Ectodermal cell (in vitro differentiated cells): ENCODE results near the gene RNF138.
"Not testable (repeated sequence)": the region's sequence is repeated elsewhere in the genome, so short reads cannot be mapped to it uniquely, and the experiment has no call there.

Experiments
- H3K27ac ChIP-seq: 2 replicates; pipeline ENCODE4 v1.7.0; 2013; ENCODE audit warnings: mild to moderate bottlenecking, low read depth, low read length; ENCODE audit not compliant: insufficient read depth, poor library complexity, severe bottlenecking
- H3K27me3 ChIP-seq: 2 replicates; pipeline ENCODE4 v1.7.0; 2013; ENCODE audit warnings: mild to moderate bottlenecking, low read length; ENCODE audit not compliant: insufficient read depth, control insufficient read depth, poor library complexity, severe bottlenecking
- H3K36me3 ChIP-seq: one replicate; pipeline ENCODE4 v1.7.0; 2013; ENCODE audit warnings: low read length; ENCODE audit not compliant: control insufficient read depth, insufficient read depth
- H3K4me1 ChIP-seq: one replicate; pipeline ENCODE4 v1.7.0; 2013; ENCODE audit warnings: low read length; ENCODE audit not compliant: control insufficient read depth, insufficient read depth
- H3K4me3 ChIP-seq: 2 replicates; pipeline ENCODE4 v1.7.0; 2013; ENCODE audit warnings: low read depth, low read length, control low read depth; ENCODE audit not compliant: insufficient read depth
- H3K9me3 ChIP-seq: 2 replicates; pipeline ENCODE4 v1.7.0; 2013; ENCODE audit warnings: mild to moderate bottlenecking, low read length, moderate library complexity; ENCODE audit not compliant: control insufficient read depth
- WGBS, 2 experiments: methylation state at CpG; one replicate each; pipeline ENCODE4 v1.1.7; 2013; ENCODE audit warnings: missing lambda C conversion rate in 2 of 2; 5-methylcytosine and 5-hydroxymethylcytosine counted together

Gene RNF138

DNA sequence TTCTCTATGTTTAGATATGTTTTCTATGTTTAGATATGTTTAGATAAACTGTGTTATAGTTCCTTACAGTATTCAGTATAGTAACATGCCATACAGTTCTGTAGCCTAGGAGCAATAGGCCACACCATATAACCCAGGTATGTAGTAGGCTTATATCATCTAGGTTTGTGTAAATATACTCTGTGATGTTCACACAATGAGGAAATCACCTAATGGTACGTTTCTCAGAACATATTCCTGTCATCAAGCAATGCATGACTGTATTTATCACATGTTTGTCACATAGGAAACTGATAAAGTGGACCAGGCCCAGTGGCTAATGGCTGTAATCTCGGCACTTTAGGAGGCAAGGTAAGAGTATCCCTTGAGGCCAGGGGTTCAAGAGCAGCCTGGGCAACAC, 44.0 kb downstream of the RNF138 start:
- Histone ChIP-seq H3K36me3 (no peaks in the 10 kb centered on the region), H3K4me3 (no peak overlapping the region), H3K27ac (no peak overlapping the region), H3K9me3 (no peaks in the 10 kb centered on the region), H3K27me3 (no peaks in the 10 kb centered on the region), H3K4me1 (no peaks in the 10 kb centered on the region)
- WGBS, 2 experiments, result 87 to 95% methylated on average over 2 of the region's 2 CpGs

DNA sequence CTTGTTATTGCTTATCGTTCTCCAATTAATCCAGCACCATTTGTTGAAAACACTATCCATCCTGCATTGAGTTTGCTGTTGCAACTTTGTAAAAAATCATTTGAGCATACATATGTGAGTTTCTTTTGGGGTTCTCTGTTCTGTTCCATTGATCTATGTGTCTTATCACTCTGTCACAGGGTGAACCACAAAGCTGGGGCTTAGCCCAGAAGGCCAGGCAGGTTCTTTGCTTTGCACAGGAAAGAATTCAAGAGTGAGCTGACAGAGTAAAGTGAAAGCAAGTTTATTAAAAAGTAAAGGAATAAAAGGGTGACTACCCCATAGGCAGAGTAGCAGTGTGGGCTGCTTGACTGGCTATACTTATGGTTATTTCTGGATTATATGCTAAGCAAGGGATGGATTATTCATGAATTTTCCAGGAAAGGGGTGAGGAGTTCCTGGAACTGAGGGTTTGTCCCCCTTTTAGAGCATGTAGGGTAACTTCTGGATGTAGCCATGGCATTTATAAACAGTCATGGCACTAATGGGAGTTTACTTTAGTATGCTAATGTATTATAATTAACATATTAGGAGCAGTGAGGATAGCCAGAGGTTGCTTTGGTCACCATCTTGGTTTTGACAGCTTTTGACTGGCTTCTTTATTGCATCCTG, 46.8 kb downstream of the RNF138 start:
- WGBS, 2 experiments, result 100% methylated on average over 1 of the region's 1 CpG; no CpG with 5 or more reads in 1 of the 2 experiments
- Histone ChIP-seq H3K4me1 (no peaks in the 10 kb centered on the region), H3K27me3 (no peaks in the 10 kb centered on the region), H3K36me3 (no peaks in the 10 kb centered on the region), H3K9me3 (no peaks in the 10 kb centered on the region), H3K4me3 (no peak overlapping the region), H3K27ac (no peak overlapping the region)

DNA sequence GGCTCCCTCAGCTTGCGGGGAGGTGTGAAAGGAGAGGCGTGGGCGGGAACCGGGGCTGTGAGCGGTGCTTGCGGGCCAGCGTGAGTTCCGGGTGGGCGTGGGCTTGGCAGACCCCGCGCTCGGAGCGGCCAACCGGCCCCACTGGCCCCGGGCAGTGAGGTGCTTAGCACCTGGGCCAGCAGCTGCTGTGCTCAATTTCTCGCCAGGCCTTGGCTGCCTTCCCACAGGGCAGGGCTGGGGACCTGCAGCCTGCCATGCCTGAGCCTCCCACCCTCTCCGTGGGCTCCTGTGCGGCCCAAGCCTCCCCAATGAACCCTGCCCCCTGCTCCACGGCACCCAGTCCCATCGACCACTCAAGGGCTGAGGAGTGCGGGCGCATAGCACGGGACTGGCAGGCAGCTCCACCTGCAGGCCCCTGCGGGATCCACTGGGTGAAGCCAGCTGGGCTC, 48.2 kb downstream of the RNF138 start:
- Histone ChIP-seq H3K4me1 (no peaks in the 10 kb centered on the region), H3K27me3 (no peaks in the 10 kb centered on the region), H3K27ac (no peak overlapping the region), H3K36me3 (no peaks in the 10 kb centered on the region), H3K4me3 (no peak overlapping the region), H3K9me3 (no peaks in the 10 kb centered on the region)
- 96% methylated on average over 24 of the region's 24 CpGs for WGBS, 2 experiments

DNA sequence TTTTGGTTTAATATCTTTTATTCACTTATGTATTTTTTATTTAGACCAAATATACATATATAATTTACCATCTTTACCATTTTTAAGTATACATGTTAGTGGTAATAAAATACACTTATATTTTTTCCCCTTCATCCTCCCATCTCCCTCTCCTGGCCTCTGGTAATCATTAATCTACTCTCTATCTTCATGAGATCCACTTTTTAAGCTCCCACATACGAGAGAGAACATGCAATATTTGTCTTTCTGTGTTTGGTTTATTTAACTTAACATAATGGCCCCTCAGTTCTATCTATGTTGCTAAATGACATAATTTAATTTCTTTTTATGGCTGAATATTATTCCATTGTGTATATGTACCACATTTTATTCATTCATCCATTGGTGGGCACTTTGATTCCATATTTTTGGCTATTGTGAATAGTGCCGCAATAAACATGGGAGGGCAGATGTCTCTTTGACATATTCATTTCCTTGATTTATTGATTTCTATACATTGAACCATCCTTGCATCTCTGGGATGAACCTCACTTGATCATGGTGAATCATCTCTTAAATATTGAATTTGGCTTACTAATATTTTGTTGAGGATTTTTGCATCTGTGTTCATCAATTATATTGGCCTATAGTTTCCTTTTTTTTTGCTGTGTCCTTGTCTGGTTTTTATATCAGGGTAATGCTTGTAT, 56.7 kb downstream of the RNF138 start:
- no peaks in the 10 kb centered on the region for H3K9me3 ChIP-seq
- H3K27ac ChIP-seq, result no peak overlapping the region
- WGBS, 2 experiments, result 100% methylated on average over 1 of the region's 2 CpGs; no CpG with 5 or more reads in 1 of the 2 experiments
- no peaks in the 10 kb centered on the region for H3K36me3 ChIP-seq
- H3K4me1 ChIP-seq, result no peaks in the 10 kb centered on the region
- H3K27me3 ChIP-seq, result no peaks in the 10 kb centered on the region
- no peak overlapping the region for H3K4me3 ChIP-seq

DNA sequence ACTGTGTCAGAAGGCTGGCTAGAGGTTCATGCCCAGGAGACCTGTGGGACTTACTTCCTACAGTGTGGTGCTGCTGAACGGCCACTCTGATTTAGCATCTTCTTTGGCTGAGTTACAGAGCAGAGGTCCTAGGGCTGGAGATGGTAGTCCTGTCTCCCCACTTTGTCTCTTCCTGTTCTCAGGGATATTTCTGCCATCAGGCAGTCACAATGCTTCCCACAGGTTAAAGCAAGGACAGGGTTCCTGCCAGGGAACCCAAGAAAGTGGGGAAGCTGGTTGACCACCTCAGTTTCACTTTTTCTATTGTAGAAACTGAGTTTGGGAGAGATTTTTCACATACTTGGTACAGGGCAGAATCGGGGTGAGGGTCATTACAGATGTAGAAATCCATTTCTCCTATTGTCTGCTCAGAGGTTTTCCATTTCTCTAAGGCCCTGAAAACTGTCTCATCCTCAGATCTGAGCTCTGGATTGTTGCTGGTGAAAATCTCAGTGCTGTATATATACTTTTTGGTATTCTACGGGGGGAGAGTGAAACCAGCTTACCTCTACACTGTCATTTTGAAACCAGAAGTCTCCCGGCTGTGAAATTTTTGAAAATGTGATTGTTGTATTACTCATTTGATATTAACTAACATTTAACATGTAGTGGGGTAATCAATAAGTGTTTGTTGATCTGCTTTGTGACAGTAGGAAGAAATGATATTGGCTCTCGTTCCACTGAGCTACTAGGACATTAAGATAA, 61.2 kb downstream of the RNF138 start:
- Histone ChIP-seq H3K27me3 (no peaks in the 10 kb centered on the region), H3K4me3 (no peak overlapping the region), H3K36me3 (no peaks in the 10 kb centered on the region), H3K27ac (no peak overlapping the region), H3K9me3 (no peaks in the 10 kb centered on the region), H3K4me1 (no peaks in the 10 kb centered on the region)
- WGBS, 2 experiments, result 94 to 95% methylated on average over 4 to 5 of the region's 5 CpGs

DNA sequence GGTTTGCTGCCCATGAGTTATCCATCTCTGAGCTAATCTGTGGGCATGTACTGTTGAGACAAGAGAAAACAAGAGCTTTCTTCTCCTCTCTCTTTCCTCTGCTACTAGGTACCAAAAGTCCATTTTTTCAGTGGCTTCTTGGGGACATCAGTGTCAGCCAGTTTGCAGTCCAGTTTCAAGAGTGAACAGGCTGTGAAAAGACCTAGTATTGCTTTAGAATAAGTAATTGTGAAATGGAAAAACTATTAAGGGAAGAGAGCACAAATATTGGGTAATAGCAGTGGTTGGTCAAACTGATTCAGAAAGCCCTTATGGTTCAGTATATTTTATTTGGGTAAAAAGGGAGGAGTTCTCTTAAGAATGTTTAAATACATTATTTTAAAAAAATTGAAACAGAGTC, 65.2 kb downstream of the RNF138 start:
- peaks cover 4% of the 10 kb centered on the region for H3K27me3 ChIP-seq
- H3K36me3 ChIP-seq, result no peaks in the 10 kb centered on the region
- H3K4me3 ChIP-seq, result no peak overlapping the region
- H3K4me1 ChIP-seq, result no peaks in the 10 kb centered on the region
- no peak overlapping the region for H3K27ac ChIP-seq
- H3K9me3 ChIP-seq, result no peaks in the 10 kb centered on the region

DNA sequence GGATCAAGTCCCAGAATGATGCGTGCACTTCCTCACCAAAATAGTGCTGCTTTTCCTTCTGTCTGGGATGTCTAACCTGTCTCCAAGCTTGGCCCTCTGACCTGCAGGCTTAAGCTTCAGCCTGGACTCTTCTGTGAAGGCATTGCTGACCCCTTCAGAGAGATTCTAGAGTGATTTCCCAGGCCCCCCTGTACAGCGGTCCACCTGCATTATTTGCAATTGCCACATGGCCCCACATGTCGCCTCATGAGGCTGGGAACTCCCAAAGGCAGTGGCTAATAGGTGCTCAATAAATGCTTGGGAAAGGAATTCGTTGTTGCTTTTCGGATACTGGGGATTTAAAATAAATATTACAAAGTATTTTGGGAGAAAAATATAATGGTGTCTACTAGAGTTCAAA, 65.9 kb downstream of the RNF138 start:
- Histone ChIP-seq H3K27ac (no peak overlapping the region), H3K4me1 (no peaks in the 10 kb centered on the region), H3K36me3 (no peaks in the 10 kb centered on the region), H3K27me3 (peaks cover 4% of the 10 kb centered on the region), H3K9me3 (no peaks in the 10 kb centered on the region), H3K4me3 (no peak overlapping the region)
- WGBS, 2 experiments, result 84 to 88% methylated on average over 5 of the region's 5 CpGs

DNA sequence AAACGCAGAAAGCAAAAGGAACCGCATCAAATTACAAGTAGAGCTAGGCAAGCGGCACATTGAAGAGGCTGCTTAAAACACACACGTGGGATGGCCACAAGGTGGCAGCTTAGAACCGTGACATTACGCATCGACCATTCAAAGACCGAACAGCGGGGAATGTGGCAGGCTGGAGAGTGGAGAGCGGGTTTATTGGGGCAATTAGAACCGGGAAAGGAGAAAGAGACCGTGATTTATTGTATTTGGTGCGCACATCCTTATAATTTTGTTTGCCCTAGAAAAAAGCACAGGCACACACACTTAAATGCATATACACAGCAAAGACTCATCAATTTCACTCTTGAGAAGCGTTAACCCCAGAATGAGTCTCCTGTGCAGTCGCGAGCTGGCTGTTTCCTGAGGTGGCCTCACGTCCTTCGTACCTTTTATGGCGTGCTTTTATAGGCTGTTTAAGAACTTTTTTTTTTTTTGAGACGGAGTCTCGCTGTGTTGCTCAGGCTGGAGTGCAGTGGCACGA, 66.5 kb downstream of the RNF138 start:
- no peaks in the 10 kb centered on the region for H3K9me3 ChIP-seq
- H3K4me1 ChIP-seq, result no peaks in the 10 kb centered on the region
- H3K4me3 ChIP-seq, result no peak overlapping the region
- no peaks in the 10 kb centered on the region for H3K36me3 ChIP-seq
- no peak overlapping the region for H3K27ac ChIP-seq
- H3K27me3 ChIP-seq, result peaks cover 4% of the 10 kb centered on the region
- WGBS, 2 experiments, result 28% methylated on average over 22 of the region's 22 CpGs

DNA sequence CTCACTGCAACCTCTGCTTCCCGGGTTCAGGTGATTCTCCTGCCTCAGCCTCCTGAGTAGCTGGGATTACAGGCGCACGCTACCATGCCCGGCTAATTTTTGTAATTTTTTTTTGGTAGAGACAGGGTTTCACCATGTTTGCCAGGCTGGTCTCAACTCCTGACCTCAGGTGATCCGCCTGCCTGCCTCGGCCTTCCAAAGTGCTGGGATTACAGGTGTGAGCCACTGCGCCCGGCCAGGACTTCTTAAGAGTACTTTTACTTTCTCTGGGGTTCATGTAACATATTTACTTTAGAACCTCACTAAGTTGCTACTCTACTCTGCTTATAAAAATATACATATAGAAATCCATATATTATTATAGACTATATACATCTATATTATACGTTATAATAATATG, 67.0 kb downstream of the RNF138 start:
- H3K27ac ChIP-seq, H3K4me3 ChIP-seq: not testable (repeated sequence)

DNA sequence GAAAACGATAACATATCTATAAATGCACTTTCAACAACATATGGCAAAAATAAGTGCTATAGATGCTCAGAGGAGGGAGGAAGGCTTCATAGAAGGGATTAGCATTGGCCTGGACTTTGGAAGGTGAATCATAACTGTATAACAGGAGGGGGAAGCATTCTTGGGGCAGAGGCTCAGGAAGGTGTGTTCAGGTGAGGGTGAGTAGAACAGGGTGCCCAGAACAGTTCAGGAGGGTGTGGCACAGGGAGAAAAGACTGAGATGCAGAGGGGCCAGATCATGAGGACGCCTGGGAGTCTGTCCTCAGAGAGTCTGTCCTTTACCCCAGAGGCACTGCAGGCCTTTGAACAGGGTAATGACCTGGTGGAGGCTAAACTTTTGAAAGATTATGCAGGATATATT, 68.9 kb downstream of the RNF138 start:
- H3K9me3 ChIP-seq, result no peaks in the 10 kb centered on the region
- H3K36me3 ChIP-seq, result no peaks in the 10 kb centered on the region
- H3K4me3 ChIP-seq, result no peak overlapping the region
- H3K27me3 ChIP-seq, result peaks cover 4% of the 10 kb centered on the region
- no peak overlapping the region for H3K27ac ChIP-seq
- WGBS, 2 experiments, result 83 to 93% methylated on average over 1 to 2 of the region's 2 CpGs
- no peaks in the 10 kb centered on the region for H3K4me1 ChIP-seq

More for the DNA sequence above, 67.0 kb downstream of the RNF138 start:
- not testable (repeated sequence) for H3K4me1 ChIP-seq, H3K27me3 ChIP-seq, H3K36me3 ChIP-seq, H3K9me3 ChIP-seq
- WGBS, 2 experiments, result 90 to 92% methylated on average over 8 of the region's 9 CpGs
